ENCODE data around the gene ZSCAN26. TPM values are rescaled to one million over a fixed set of nuclear protein-coding genes. Genes with fewer than 3 reads are reported as not detected.

Gene ZSCAN26
- total and polyA plus RNA-seq, 2 donors from 2014 or later: 11.8 to 17.2 TPM

DNA sequence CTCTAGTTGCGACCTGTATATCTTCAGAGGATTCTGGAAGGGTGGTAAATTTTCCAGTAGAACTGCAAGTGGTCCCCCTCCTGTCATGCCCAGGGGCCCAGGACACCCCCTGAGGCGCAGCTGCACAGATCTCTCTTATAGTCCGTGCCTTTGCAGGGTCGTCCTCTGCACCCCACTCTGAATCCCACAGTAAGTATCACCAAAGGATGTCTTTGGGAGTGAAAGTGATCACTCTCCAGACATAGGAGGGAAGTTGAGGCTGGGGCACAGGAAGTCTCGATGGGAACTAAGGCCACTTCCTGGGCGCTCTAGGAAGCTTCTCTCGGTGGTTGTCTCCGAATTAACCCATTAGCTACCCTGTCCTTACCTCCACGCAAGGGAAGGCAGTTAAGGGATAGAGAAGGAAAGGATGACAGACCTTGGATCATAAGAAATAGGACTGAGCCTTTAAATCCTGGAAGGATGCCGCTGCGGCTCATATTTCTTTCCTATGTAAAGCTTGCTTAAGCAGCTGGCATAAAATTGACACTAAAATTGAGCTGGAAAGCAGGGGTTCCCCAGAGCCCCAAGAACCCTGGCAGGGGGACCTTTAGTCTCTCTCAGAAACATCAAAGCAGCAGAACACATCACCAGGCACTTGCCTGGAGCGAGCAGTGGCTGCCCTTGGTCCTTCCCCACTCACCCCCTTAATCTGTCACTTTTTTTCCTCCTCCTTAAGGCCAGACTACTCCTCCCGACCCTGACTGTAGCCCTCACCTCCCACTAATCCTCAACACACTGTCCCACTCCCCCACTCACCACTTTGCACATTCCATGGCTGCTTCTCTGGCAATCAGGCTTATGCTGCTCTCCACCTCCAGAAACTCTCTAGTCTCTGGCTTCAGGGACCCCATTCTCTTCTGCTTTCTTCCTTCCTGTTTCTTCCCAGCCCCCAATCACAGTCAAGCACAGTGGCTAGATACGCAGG lies 14.7 kb upstream of the ZSCAN26 start, which contains the start of gene ZKSCAN4:
Gene ZKSCAN4, minus strand, starts transcription at position 261 of the 967 bp plus-strand sequence. CDS start 289 bp downstream, outside the sequence.
- DNase-seq (peak in 4 of 5 donors; percentile 78 to 95 (median 92)), FAIRE-seq (no peak)
- H3K9me3 ChIP-seq (ENCODE audit: control insufficient read depth in 2 of 3, insufficient read depth in 1 of 3, low read length in 3 of 3): no peaks in the 10 kb centered on the region
- intact Hi-C loops (cut with DNase I): no loop called here
- peak within 1 kb of the TSS; percentile 72 to 91 (median 89) for H3K9ac ChIP-seq (ENCODE audit: low read length in 3 of 3)
- TF ChIP-seq, protein P1, sequence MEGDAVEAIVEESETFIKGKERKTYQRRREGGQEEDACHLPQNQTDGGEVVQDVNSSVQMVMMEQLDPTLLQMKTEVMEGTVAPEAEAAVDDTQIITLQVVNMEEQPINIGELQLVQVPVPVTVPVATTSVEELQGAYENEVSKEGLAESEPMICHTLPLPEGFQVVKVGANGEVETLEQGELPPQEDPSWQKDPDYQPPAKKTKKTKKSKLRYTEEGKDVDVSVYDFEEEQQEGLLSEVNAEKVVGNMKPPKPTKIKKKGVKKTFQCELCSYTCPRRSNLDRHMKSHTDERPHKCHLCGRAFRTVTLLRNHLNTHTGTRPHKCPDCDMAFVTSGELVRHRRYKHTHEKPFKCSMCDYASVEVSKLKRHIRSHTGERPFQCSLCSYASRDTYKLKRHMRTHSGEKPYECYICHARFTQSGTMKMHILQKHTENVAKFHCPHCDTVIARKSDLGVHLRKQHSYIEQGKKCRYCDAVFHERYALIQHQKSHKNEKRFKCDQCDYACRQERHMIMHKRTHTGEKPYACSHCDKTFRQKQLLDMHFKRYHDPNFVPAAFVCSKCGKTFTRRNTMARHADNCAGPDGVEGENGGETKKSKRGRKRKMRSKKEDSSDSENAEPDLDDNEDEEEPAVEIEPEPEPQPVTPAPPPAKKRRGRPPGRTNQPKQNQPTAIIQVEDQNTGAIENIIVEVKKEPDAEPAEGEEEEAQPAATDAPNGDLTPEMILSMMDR (IDR thresholded peaks at IDR 0.05; ENCODE audit: borderline replicate concordance, extremely low read depth, insufficient read depth): no peak
- peaks cover 0 to 5% (median 0%) of the 10 kb centered on the region in 3 donors for H3K36me3 ChIP-seq (ENCODE audit: control insufficient read depth in 2 of 3, insufficient read depth in 3 of 3, low read length in 3 of 3)
- H3K27ac ChIP-seq (ENCODE audit: low read depth in 2 of 2, low read length in 2 of 2): no peak within 1 kb of the TSS
- H3K4me1 ChIP-seq (ENCODE audit: control insufficient read depth in 2 of 3, insufficient read depth in 2 of 3, low read depth in 1 of 3, low read length in 3 of 3): peaks cover 0 to 12% (median 9%) of the 10 kb centered on the region in 3 donors
- H3K27me3 ChIP-seq (ENCODE audit: control insufficient read depth, insufficient read depth, low read length): no peaks in the 10 kb centered on the region
- peak within 1 kb of the TSS; percentile 93 to 99 (median 99) for H3K4me3 ChIP-seq (ENCODE audit: low read length in 3 of 3)

DNA sequence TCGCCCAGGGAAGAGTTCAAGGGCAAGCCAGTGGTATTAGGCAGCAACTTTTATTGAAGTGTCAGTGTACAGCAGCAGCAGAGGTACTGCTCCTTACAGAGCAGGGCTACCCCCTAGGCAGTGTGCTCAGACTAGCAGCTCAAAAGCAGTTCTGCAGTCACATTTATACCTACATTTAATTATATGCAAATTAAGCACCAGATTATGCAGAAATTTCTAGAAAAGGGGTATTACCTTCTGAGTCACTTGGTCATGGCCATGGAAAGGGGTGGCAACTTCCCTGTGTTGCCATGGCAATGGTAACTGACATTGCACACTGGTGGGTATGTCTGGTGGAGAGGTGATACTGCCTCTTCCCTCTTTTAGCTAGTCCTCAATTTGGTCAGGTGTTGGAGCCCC lies 12.8 kb upstream of the ZSCAN26 start:
- no peak overlapping the region for H3K27ac ChIP-seq (ENCODE audit: low read depth in 2 of 2, low read length in 2 of 2)

DNA sequence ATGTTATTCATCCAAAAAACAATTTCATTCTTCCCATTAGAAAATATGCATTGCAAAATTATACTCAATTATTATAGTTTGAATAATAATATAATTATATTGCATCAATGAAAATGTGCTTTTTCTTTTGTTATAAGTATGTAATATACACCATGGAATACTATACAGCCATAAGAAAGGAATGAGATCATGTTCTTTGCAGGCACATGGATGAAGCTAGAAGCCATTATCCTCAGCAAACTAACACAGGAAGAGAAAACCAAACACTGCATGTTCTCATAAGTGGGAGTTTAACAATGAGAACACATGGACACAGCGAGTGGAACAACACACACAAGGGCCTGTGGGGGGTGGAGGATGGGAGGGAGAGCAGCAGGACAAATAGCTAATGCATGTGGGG lies 9.9 kb upstream of the ZSCAN26 start:
- no peak overlapping the region for H3K27ac ChIP-seq (ENCODE audit: low read depth in 2 of 2, low read length in 2 of 2)
- no peak for DNase-seq
- no peaks in the 10 kb centered on the region for H3K36me3 ChIP-seq (ENCODE audit: control insufficient read depth in 2 of 3, insufficient read depth in 3 of 3, low read length in 3 of 3)
- peaks cover 0 to 6% (median 0%) of the 10 kb centered on the region in 3 donors for H3K9me3 ChIP-seq (ENCODE audit: control insufficient read depth in 2 of 3, insufficient read depth in 1 of 3, low read length in 3 of 3)
- no peak for FAIRE-seq
- no peaks in the 10 kb centered on the region for H3K27me3 ChIP-seq (ENCODE audit: control insufficient read depth, insufficient read depth, low read length)
- no peak overlapping the region for H3K4me3 ChIP-seq (ENCODE audit: low read length in 3 of 3)
- peaks cover 0 to 8% (median 0%) of the 10 kb centered on the region in 3 donors for H3K4me1 ChIP-seq (ENCODE audit: control insufficient read depth in 2 of 3, insufficient read depth in 2 of 3, low read depth in 1 of 3, low read length in 3 of 3)
- TF ChIP-seq, protein P1 (IDR thresholded peaks at IDR 0.05; ENCODE audit: borderline replicate concordance, extremely low read depth, insufficient read depth): no peak
- intact Hi-C loops (cut with DNase I): no loop called here
- H3K9ac ChIP-seq (ENCODE audit: low read length in 3 of 3): no peak overlapping the region

More for the DNA sequence above, 12.8 kb upstream of the ZSCAN26 start:
- Histone ChIP-seq H3K9ac (ENCODE audit: low read length in 3 of 3) (no peak overlapping the region), H3K9me3 (ENCODE audit: control insufficient read depth in 2 of 3, insufficient read depth in 1 of 3, low read length in 3 of 3) (no peaks in the 10 kb centered on the region), H3K36me3 (ENCODE audit: control insufficient read depth in 2 of 3, insufficient read depth in 3 of 3, low read length in 3 of 3) (no peaks in the 10 kb centered on the region), H3K27me3 (ENCODE audit: control insufficient read depth, insufficient read depth, low read length) (no peaks in the 10 kb centered on the region), H3K4me3 (ENCODE audit: low read length in 3 of 3) (no peak overlapping the region), H3K4me1 (ENCODE audit: control insufficient read depth in 2 of 3, insufficient read depth in 2 of 3, low read depth in 1 of 3, low read length in 3 of 3) (peaks cover 0 to 12% (median 9%) of the 10 kb centered on the region in 3 donors)
- TF ChIP-seq, protein P1 (IDR thresholded peaks at IDR 0.05; ENCODE audit: borderline replicate concordance, extremely low read depth, insufficient read depth): no peak
- DNase-seq (no peak), FAIRE-seq (no peak)
- intact Hi-C loops (cut with DNase I): no loop called here
